BJ (cell line): ENCODE measurements around the gene PPDPF. TPM values are rescaled to one million over a fixed set of nuclear protein-coding genes. Genes with fewer than 3 reads are reported as not detected.

Experiments
- CTCF ChIA-PET: fragments of 350-600 bp; formaldehyde crosslinking; extraction: SDS; loops from one replicate; lab custom pipeline; 2021; ENCODE audit warnings: antibody characterized with exemption, inconsistent platforms; lab: Yijun Ruan, JAX
- POLR2A ChIA-PET: fragments of 300-600 bp; sonication (Branson Sonifier 250); formaldehyde crosslinking; extraction: SDS; loops from one replicate; lab custom pipeline; 2021; ENCODE audit warnings: antibody characterized with exemption; lab: Charles Lee
- DNase-seq: peaks from one replicate; pipeline ENCODE4 v3.0.0-alpha.2; 2011; ENCODE audit warnings: low read depth
- H3K27me3 ChIP-seq: 2 replicates; pipeline ENCODE4 v1.6.0; 2011; ENCODE audit warnings: low read length; ENCODE audit not compliant: control insufficient read depth, insufficient read depth
- H3K36me3 ChIP-seq: 2 replicates; pipeline ENCODE4 v1.5.1; 2011; ENCODE audit warnings: low read length; ENCODE audit not compliant: control insufficient read depth, insufficient read depth
- H3K4me3 ChIP-seq: 2 replicates; pipeline ENCODE4 v1.5.1; 2011; ENCODE audit warnings: low read depth, mild to moderate bottlenecking, control low read depth, low read length
- CTCF ChIP-seq: IDR thresholded peaks from 2 replicates; pipeline ENCODE4 v1.5.1; 2011; ENCODE audit warnings: low read depth, mild to moderate bottlenecking, control low read depth, inconsistent platforms, low read length, moderate library complexity; ENCODE audit not compliant: insufficient read depth
- polyA plus RNA-seq: library from polyadenylated mRNA; depleted of rRNA; stranded (reverse); fragments of >200 nt; gene quantifications from 2 replicates; pipeline ENCODE4 v1.2.3, GENCODE V29; 2011

Gene PPDPF
- polyA plus RNA-seq, 1 experiment, result 26.9 TPM

- Histone ChIP-seq H3K36me3 (no peaks in the 10 kb centered on the region), H3K4me3 (no peak overlapping the region), H3K27me3 (peaks cover 2% of the 10 kb centered on the region; the same call in 1 of the 2 replicates)
- ChIA-PET CTCF (interaction anchor here (0.7 kb wide), 1 partner anchor 12 kb away, joined by 4 read pairs; the partner anchor contains the start of gene PPDPF), POLR2A (no interaction called here)
- no peak for TF ChIP-seq CTCF
- no peak for DNase-seq
Measured at GRCh38 chr20:63533388-63533787, 12.8 kb downstream of the PPDPF start.

- CTCF ChIA-PET, result interaction anchor here (1.8 kb wide), 1 partner anchor 440 kb away, joined by 9 read pairs; no protein-coding TSS in a partner anchor
Measured at GRCh38 chr20:63533871-63534393, 13.4 kb downstream of the PPDPF start.

GRCh38 chr20:63534427-63534830, 13.9 kb downstream of the PPDPF start:
- ChIA-PET CTCF (interaction anchor here (1.8 kb wide), 1 partner anchor 439 kb away, joined by 9 read pairs; no protein-coding TSS in a partner anchor), POLR2A (no interaction called here)
- DNase-seq, result no peak
- Histone ChIP-seq H3K36me3 (no peaks in the 10 kb centered on the region), H3K4me3 (no peak overlapping the region), H3K27me3 (peaks cover 2% of the 10 kb centered on the region; the same call in 1 of the 2 replicates)
- no peak for TF ChIP-seq CTCF

More at GRCh38 chr20:63533871-63534393, 13.4 kb downstream of the PPDPF start:
- no peak overlapping the region for H3K4me3 ChIP-seq
- no peak for DNase-seq
- H3K36me3 ChIP-seq, result no peaks in the 10 kb centered on the region
- no peak for TF ChIP-seq CTCF
- POLR2A ChIA-PET, result no interaction called here
- H3K27me3 ChIP-seq, result peaks cover 2% of the 10 kb centered on the region; the same call in 1 of the 2 replicates

- no peak for TF ChIP-seq CTCF
- ChIA-PET POLR2A (interaction anchor here (0.6 kb wide), 1 partner anchor 107 kb away, joined by 8 read pairs; no protein-coding TSS in a partner anchor), CTCF (interaction anchor here (1.8 kb wide), 1 partner anchor 439 kb away, joined by 9 read pairs; no protein-coding TSS in a partner anchor)
- H3K4me3 ChIP-seq, result no peak overlapping the region
- DNase-seq, result no peak
- H3K36me3 ChIP-seq, result no peaks in the 10 kb centered on the region
- peaks cover 2% of the 10 kb centered on the region; the same call in 1 of the 2 replicates for H3K27me3 ChIP-seq
Measured at GRCh38 chr20:63534831-63535651, 14.5 kb downstream of the PPDPF start.

- Histone ChIP-seq H3K36me3 (no peaks in the 10 kb centered on the region), H3K4me3 (no peak overlapping the region), H3K27me3 (peaks cover 2% of the 10 kb centered on the region; the same call in 1 of the 2 replicates)
- TF ChIP-seq CTCF, result no peak
- no peak for DNase-seq
- CTCF ChIA-PET, result interaction anchor here (0.7 to 5.8 kb wide), 11 partner anchors 9 to 438 kb away, joined by 3 to 53 read pairs (median 6); partner anchors contain the start of genes SRMS and TPD52L2
- POLR2A ChIA-PET, result no interaction called here
Measured at GRCh38 chr20:63536241-63536977, 15.8 kb downstream of the PPDPF start.
